Trophoblast cell (in vitro differentiated cells and primary cell): ENCODE measurements around the gene GRIK5.

Source experiments
- DNase-seq, 2 donors: peaks; one replicate each; pipeline ENCODE4 v3.0.0-alpha.2; 2016
- H2AFZ ChIP-seq: 2 replicates; pipeline ENCODE4 v1.6.1; 2013; ENCODE audit warnings: low read length, moderate library complexity, mild to moderate bottlenecking; ENCODE audit not compliant: insufficient read depth, poor library complexity
- H2AK5ac ChIP-seq: 2 replicates; pipeline ENCODE4 v1.6.1; 2013; ENCODE audit warnings: mild to moderate bottlenecking, low read length
- H2BK120ac ChIP-seq: 2 replicates; pipeline ENCODE4 v1.6.1; 2013; ENCODE audit warnings: low read length, mild to moderate bottlenecking, moderate library complexity; ENCODE audit not compliant: insufficient read depth, poor library complexity
- H2BK12ac ChIP-seq: 2 replicates; pipeline ENCODE4 v1.6.1; 2013; ENCODE audit warnings: mild to moderate bottlenecking, low read length, moderate library complexity
- H2BK5ac ChIP-seq: 2 replicates; pipeline ENCODE4 v1.6.1; 2013; ENCODE audit warnings: low read length, low read depth, moderate library complexity, mild to moderate bottlenecking; ENCODE audit not compliant: poor library complexity
- H3K14ac ChIP-seq: 2 replicates; pipeline ENCODE4 v1.6.1; 2013; ENCODE audit warnings: mild to moderate bottlenecking, low read length
- H3K18ac ChIP-seq: 2 replicates; pipeline ENCODE4 v1.6.1; 2013; ENCODE audit warnings: mild to moderate bottlenecking, low read length
- H3K23ac ChIP-seq: 2 replicates; pipeline ENCODE4 v1.6.1; 2013; ENCODE audit warnings: low read length
- H3K27ac ChIP-seq: 2 replicates; pipeline ENCODE4 v1.5.1; 2013; ENCODE audit warnings: low read depth, mild to moderate bottlenecking, inconsistent platforms, low read length, moderate library complexity
- H3K27me3 ChIP-seq: 2 replicates; pipeline ENCODE4 v1.6.1; 2013; ENCODE audit warnings: inconsistent platforms, mild to moderate bottlenecking, low read length, moderate library complexity; ENCODE audit not compliant: insufficient read depth
- H3K36me3 ChIP-seq, 2 experiments: 1 replicate in 1 of 2; 2 replicates in 1 of 2; pipeline ENCODE4 v1.6.1; 2013; ENCODE audit warnings: low read length in 2 of 2, mild to moderate bottlenecking in 2 of 2, moderate library complexity in 1 of 2; ENCODE audit not compliant: insufficient read depth in 2 of 2, control insufficient read depth in 1 of 2
- H3K4ac ChIP-seq: 2 replicates; pipeline ENCODE4 v1.6.1; 2013; ENCODE audit warnings: low read depth, mild to moderate bottlenecking, low read length, moderate library complexity
- H3K4me1 ChIP-seq, 2 experiments: 1 replicate in 1 of 2; 2 replicates in 1 of 2; pipeline ENCODE4 v1.6.1; 2013; ENCODE audit warnings: low read length in 2 of 2, mild to moderate bottlenecking in 2 of 2, moderate library complexity in 1 of 2; ENCODE audit not compliant: insufficient read depth in 2 of 2, control insufficient read depth in 1 of 2
- H3K4me2 ChIP-seq: 2 replicates; pipeline ENCODE4 v1.6.1; 2013; ENCODE audit warnings: inconsistent platforms, mild to moderate bottlenecking, low read length, moderate library complexity
- H3K4me3 ChIP-seq: 2 replicates; pipeline ENCODE4 v1.5.1; 2013; ENCODE audit warnings: mild to moderate bottlenecking, low read depth, low read length, inconsistent platforms
- H3K79me1 ChIP-seq: one replicate; pipeline ENCODE4 v1.6.1; 2013; ENCODE audit warnings: low read length
- H3K79me2 ChIP-seq: 2 replicates; pipeline ENCODE4 v1.6.1; 2013; ENCODE audit warnings: low read length, mild to moderate bottlenecking; ENCODE audit not compliant: control insufficient read depth, insufficient read depth, poor library complexity
- H3K9ac ChIP-seq: 2 replicates; pipeline ENCODE4 v1.6.1; 2013; ENCODE audit warnings: mild to moderate bottlenecking, low read length
- H3K9me3 ChIP-seq: 2 replicates; pipeline ENCODE4 v1.6.1; 2013; ENCODE audit warnings: low read depth, mild to moderate bottlenecking, control low read depth, inconsistent platforms, low read length; ENCODE audit not compliant: insufficient read depth
- H4K12ac ChIP-seq: 2 replicates; pipeline ENCODE4 v1.6.1; 2013; ENCODE audit warnings: low read depth, mild to moderate bottlenecking, low read length, moderate library complexity
- H4K8ac ChIP-seq: 2 replicates; pipeline ENCODE4 v1.6.1; 2013; ENCODE audit warnings: low read depth, mild to moderate bottlenecking, low read length, moderate library complexity
- H4K91ac ChIP-seq: one replicate; pipeline ENCODE4 v1.6.1; 2013; ENCODE audit warnings: low read depth, mild to moderate bottlenecking, low read length, moderate library complexity
- WGBS: extraction: QIAGEN DNeasy Blood & Tissue Kit; methylation state at CpG from one replicate; pipeline ENCODE4 v1.1.7; 2013; ENCODE audit warnings: missing lambda C conversion rate; ENCODE audit not compliant: insufficient read length, insufficient coverage; ENCODE audit errors: extremely low coverage; 5-methylcytosine and 5-hydroxymethylcytosine counted together

GRIK5 gene

DNA sequence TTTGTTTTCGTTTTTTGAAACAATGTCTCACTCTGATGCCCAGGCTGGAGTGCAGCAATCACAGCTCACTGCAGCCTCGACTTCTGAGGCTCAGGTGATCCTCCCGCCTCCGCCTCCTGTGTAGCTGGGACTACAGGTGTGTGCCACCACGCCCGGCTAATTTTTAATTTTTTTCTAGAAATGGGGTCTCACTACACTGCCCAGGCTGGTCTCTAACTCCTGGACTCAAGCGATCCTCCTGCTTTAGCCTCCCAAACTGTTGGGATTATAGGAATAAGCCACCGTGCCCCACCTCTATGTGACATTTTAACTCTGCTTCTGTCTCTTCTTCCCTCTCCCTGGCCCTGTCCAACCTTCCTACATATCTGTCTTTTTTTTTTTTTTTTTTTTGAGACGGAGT is 81.1 kb downstream of the GRIK5 start:
- Histone ChIP-seq H4K12ac (no peak overlapping the region), H3K23ac (no peak overlapping the region), H3K36me3 (no peaks in the 10 kb centered on the region), H3K79me1 (no peaks in the 10 kb centered on the region), H3K18ac (no peak overlapping the region), H3K9ac (no peak overlapping the region), H2BK5ac (no peak overlapping the region), H4K8ac (no peak overlapping the region), H3K4me2 (no peak overlapping the region), H3K14ac (no peak overlapping the region), H2AFZ (no peak overlapping the region), H2BK120ac (no peak overlapping the region), H3K4ac (no peak overlapping the region), H3K4me3 (no peak overlapping the region), H2AK5ac (no peak overlapping the region), H3K27ac (no peak overlapping the region), H2BK12ac (no peak overlapping the region), H3K27me3 (peaks cover 8% of the 10 kb centered on the region), H3K79me2 (no peaks in the 10 kb centered on the region), H3K9me3 (no peaks in the 10 kb centered on the region), H3K4me1 (no peaks in the 10 kb centered on the region), H4K91ac (no peak overlapping the region)
- WGBS: no CpG with 5 or more reads among the region's 9 CpGs
- DNase-seq: no peak

GRCh38 chr19:41987141-41987860 is 82.7 kb downstream of the GRIK5 start:
- Histone ChIP-seq H3K4me1 (no peaks in the 10 kb centered on the region), H4K91ac (no peak overlapping the region), H3K79me1 (no peaks in the 10 kb centered on the region), H2BK12ac (no peak overlapping the region), H4K8ac (no peak overlapping the region), H3K4me2 (no peak overlapping the region), H3K23ac (no peak overlapping the region), H3K18ac (no peak overlapping the region), H2BK120ac (no peak overlapping the region), H3K4me3 (no peak overlapping the region), H2AK5ac (no peak overlapping the region), H3K27ac (no peak overlapping the region), H3K9ac (no peak overlapping the region), H3K4ac (no peak overlapping the region), H2BK5ac (no peak overlapping the region), H3K14ac (no peak overlapping the region), H3K27me3 (no peaks in the 10 kb centered on the region), H2AFZ (no peak overlapping the region), H3K9me3 (no peaks in the 10 kb centered on the region), H3K36me3 (no peaks in the 10 kb centered on the region), H4K12ac (no peak overlapping the region), H3K79me2 (no peaks in the 10 kb centered on the region)
- no CpG with 5 or more reads among the region's 10 CpGs for WGBS
- DNase-seq: no peak

DNA sequence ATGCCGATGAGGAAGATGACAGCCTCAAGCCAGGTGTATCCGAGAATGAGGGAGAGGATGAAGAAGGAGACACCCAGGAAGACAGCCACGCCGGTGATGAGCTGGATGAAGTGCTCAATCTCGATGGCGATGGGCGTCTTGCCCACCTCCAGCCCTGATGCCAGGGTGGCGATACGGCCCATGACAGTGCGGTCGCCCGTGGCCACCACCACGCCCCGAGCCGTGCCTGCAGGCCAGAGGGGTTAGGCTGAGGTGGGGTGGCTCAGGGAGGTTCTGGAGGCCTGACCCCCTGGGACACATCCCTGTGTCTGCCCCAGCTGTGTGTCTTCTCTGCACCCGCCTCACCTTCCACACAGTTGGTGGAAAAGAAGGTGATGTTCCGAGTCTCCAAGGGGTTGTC is 85.0 kb downstream of the GRIK5 start:
- Histone ChIP-seq H3K27me3 (no peaks in the 10 kb centered on the region), H3K18ac (no peak overlapping the region), H3K9ac (no peak overlapping the region), H3K14ac (no peak overlapping the region), H4K91ac (no peak overlapping the region), H3K27ac (no peak overlapping the region), H4K12ac (no peak overlapping the region), H3K23ac (no peak overlapping the region), H3K79me2 (no peaks in the 10 kb centered on the region), H2BK120ac (no peak overlapping the region), H2BK5ac (no peak overlapping the region), H4K8ac (no peak overlapping the region), H3K4me3 (no peak overlapping the region), H2BK12ac (no peak overlapping the region), H3K4me2 (no peak overlapping the region), H3K9me3 (no peaks in the 10 kb centered on the region), H3K4me1 (no peaks in the 10 kb centered on the region), H3K36me3 (no peaks in the 10 kb centered on the region), H2AK5ac (no peak overlapping the region), H2AFZ (no peak overlapping the region), H3K4ac (no peak overlapping the region), H3K79me1 (no peaks in the 10 kb centered on the region)
- DNase-seq: no peak
- whole genome bisulfite sequencing: no CpG with 5 or more reads among the region's 17 CpGs

- no peak overlapping the region for H3K4ac ChIP-seq
- H2BK12ac ChIP-seq: no peak overlapping the region
- H3K18ac ChIP-seq: no peak overlapping the region
- H2BK5ac ChIP-seq: no peak overlapping the region
- no peak overlapping the region for H3K9ac ChIP-seq
- H3K4me2 ChIP-seq: no peak overlapping the region
- no peak overlapping the region for H3K4me3 ChIP-seq
- no peaks in the 10 kb centered on the region for H3K79me1 ChIP-seq
- no peaks in the 10 kb centered on the region for H3K36me3 ChIP-seq
- no peak for DNase-seq
- no peak overlapping the region for H4K91ac ChIP-seq
- H3K27me3 ChIP-seq: no peaks in the 10 kb centered on the region
- no peak overlapping the region for H3K14ac ChIP-seq
- H4K12ac ChIP-seq: no peak overlapping the region
- H3K79me2 ChIP-seq: no peaks in the 10 kb centered on the region
- no peak overlapping the region for H2AFZ ChIP-seq
- H3K27ac ChIP-seq: no peak overlapping the region
- no peak overlapping the region for H4K8ac ChIP-seq
- no peak overlapping the region for H2BK120ac ChIP-seq
- no peaks in the 10 kb centered on the region for H3K9me3 ChIP-seq
- H3K23ac ChIP-seq: no peak overlapping the region
- no peaks in the 10 kb centered on the region for H3K4me1 ChIP-seq
- no CpG with 5 or more reads among the region's 15 CpGs for WGBS
- H2AK5ac ChIP-seq: no peak overlapping the region
Measured at GRCh38 chr19:41981724-41982123, 88.3 kb downstream of the GRIK5 start.
